ENCODE data around the gene ZDHHC7. TPM values are rescaled to one million over a fixed set of nuclear protein-coding genes. Genes with fewer than 3 reads are reported as not detected.

The ZDHHC7 gene
- total and polyA plus RNA-seq, 11 donors: 12.0 to 66.7 (median 43.9) TPM

DNA sequence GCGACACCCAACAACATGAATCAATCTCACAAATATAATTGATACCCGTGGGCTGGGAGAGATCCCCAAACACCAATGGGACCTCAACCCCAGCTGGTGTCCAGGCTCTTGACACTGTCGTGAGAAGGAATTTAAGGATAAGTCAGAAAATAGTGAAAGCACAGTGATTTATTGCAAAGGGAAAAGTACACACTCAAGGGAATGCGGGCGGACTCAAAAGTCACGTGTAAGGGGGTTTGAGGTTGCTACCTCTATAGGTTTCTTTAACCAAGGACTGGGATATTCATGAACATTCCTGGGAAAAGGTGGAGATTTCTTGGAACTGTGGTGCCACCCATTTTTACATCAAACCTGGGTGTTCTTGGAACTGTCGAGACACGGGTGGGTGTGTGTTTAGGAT lies 6.3 kb upstream of the ZDHHC7 start:
- DNase-seq: no peak
- Histone ChIP-seq H3K27ac (peak overlapping the region in 1 of 12 donors; percentile 70), H3K27me3 (no peaks in the 10 kb centered on the region), H3K9me3 (peaks cover 0 to under 1% (median 0%) of the 10 kb centered on the region in 12 donors), H3K36me3 (no peaks in the 10 kb centered on the region), H3K4me1 (peaks cover 0 to 31% (median 0%) of the 10 kb centered on the region in 12 donors), H3K4me3 (no peak overlapping the region)
- TF ChIP-seq POLR2A (IDR thresholded peaks at IDR 0.05): no peak
- TF ChIP-seq, protein P1, sequence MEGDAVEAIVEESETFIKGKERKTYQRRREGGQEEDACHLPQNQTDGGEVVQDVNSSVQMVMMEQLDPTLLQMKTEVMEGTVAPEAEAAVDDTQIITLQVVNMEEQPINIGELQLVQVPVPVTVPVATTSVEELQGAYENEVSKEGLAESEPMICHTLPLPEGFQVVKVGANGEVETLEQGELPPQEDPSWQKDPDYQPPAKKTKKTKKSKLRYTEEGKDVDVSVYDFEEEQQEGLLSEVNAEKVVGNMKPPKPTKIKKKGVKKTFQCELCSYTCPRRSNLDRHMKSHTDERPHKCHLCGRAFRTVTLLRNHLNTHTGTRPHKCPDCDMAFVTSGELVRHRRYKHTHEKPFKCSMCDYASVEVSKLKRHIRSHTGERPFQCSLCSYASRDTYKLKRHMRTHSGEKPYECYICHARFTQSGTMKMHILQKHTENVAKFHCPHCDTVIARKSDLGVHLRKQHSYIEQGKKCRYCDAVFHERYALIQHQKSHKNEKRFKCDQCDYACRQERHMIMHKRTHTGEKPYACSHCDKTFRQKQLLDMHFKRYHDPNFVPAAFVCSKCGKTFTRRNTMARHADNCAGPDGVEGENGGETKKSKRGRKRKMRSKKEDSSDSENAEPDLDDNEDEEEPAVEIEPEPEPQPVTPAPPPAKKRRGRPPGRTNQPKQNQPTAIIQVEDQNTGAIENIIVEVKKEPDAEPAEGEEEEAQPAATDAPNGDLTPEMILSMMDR (IDR thresholded peaks at IDR 0.05): no peak
- no peak for ATAC-seq
- WGBS, 4 donors: 85 to 93% (median 89%) methylated on average over 8 of the region's 8 CpGs
- intact Hi-C loops (cut with DNase I): no loop called here

DNA sequence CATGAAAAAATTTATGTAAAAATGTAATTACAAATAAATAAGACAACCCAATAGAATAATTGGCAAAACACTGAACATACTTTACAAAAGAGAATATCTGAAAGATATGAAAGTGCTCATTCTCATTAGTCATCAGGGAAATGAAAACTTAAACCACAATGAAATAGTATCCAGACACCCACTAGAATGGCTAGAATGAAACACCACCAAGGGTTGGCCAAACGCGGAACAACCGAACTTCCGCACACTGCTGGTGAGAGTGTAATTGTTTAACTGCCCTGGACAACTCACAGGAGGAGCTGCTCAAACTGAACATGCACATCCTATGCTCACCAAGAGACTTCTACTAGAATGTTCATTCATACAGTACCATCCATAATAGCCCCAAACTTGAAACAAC lies 5.8 kb upstream of the ZDHHC7 start:
- ATAC-seq (peak in 2 of 4 donors; percentile 40 to 59), DNase-seq (peak in 1 of 5 donors; percentile 41)
- 74 to 95% (median 88%) methylated on average over 4 of the region's 4 CpGs for WGBS, 4 donors
- Histone ChIP-seq H3K4me3 (no peak overlapping the region), H3K9me3 (no peaks in the 10 kb centered on the region), H3K4me1 (peaks cover 0 to 34% (median 2%) of the 10 kb centered on the region in 12 donors), H3K27ac (peak overlapping the region in 1 of 12 donors; percentile 70), H3K36me3 (no peaks in the 10 kb centered on the region), H3K27me3 (no peaks in the 10 kb centered on the region)
- intact Hi-C loops (cut with DNase I): no loop called here
- no peak for TF ChIP-seq POLR2A (IDR thresholded peaks at IDR 0.05)
- TF ChIP-seq, protein P1 (IDR thresholded peaks at IDR 0.05): no peak

DNA sequence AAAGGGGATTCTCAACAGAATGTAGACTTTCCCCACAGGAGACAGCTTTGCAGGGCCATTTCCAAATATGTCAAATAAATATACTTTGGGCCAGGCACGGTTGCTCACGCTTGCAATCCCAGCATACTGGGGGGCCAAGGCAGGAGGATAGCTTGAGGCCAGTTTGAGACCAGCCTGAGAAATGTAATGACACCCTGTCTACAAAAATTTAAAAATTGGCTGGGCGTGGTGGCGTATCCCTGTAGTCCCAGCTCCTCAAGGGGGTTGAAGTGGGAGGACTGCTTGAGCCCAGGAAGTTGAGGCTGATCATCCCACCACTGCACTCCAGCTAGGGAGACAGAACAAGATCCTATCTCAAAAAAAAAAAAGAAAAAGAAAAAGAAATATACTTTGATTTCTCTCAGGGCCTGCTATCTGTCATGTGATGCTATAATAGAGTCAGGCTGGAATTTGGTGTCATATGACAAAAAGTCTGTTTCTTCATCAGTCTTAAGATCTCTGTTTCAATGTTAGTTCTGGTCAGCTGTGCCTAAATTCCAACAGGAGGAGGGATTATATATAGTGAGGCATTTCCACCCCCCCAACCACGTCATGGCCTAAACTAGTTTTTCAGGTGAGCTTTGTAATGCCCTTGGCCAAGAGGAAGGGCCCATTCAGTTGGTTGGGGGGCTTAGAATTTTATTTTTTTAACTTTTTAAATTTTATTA lies 4.3 kb upstream of the ZDHHC7 start:
- Histone ChIP-seq H3K4me1 (peaks cover 0 to 40% (median 8%) of the 10 kb centered on the region in 12 donors), H3K9me3 (no peaks in the 10 kb centered on the region), H3K36me3 (no peaks in the 10 kb centered on the region), H3K27me3 (no peaks in the 10 kb centered on the region), H3K27ac (peak overlapping the region in 1 of 12 donors; percentile 70), H3K4me3 (no peak overlapping the region)
- 88 to 95% (median 92%) methylated on average over 5 of the region's 5 CpGs for whole genome bisulfite sequencing, 4 donors
- DNase-seq: no peak
- intact Hi-C loops (cut with DNase I): no loop called here
- no peak for ATAC-seq
- TF ChIP-seq, protein P1 (IDR thresholded peaks at IDR 0.05): no peak
- TF ChIP-seq POLR2A (IDR thresholded peaks at IDR 0.05): no peak

DNA sequence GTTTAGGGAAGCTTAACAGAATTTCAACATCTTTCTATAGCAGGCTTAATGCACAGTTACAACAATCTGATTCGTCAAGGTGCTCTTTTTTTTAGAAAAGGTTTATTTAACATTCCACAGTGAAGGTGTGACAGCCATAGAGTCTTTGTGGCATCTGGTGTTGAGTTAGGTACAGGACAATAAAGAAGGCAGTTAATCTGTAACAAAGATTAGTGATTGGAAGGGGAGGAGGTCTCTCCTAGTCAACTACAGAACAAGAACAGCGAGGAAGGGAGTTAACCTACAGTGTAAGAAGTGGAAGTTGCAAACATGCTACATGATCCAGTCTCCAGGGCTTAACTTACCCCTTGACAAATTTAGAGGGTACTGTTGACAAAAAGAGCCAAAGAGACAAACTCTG lies 3.0 kb upstream of the ZDHHC7 start:
- 75 to 86% (median 81%) methylated on average over 2 of the region's 2 CpGs for WGBS, 4 donors

More for the DNA sequence above, 3.0 kb upstream of the ZDHHC7 start:
- peaks cover 0 to 1% (median 0%) of the 10 kb centered on the region in 9 donors for H3K36me3 ChIP-seq
- H3K9me3 ChIP-seq: no peaks in the 10 kb centered on the region
- intact Hi-C loops (cut with DNase I): loop anchor here in 1 of 10 donors (5.0 kb wide), 1 partner anchor 73 kb away; no protein-coding TSS in a partner anchor
- H3K27ac ChIP-seq: peak overlapping the region in 1 of 12 donors; percentile 33
- no peaks in the 10 kb centered on the region for H3K27me3 ChIP-seq
- TF ChIP-seq POLR2A (IDR thresholded peaks at IDR 0.05): no peak
- H3K4me3 ChIP-seq: no peak overlapping the region
- ATAC-seq (no peak), DNase-seq (no peak)
- H3K4me1 ChIP-seq: peaks cover 6 to 53% (median 18%) of the 10 kb centered on the region in 12 donors

Measured in heart left ventricle (tissue), 16 donors.